Stomach (tissue), 19 donors: ENCODE results near the gene C15orf61. TPM values are rescaled to one million over a fixed set of nuclear protein-coding genes. Genes with fewer than 3 reads are reported as not detected.
A peak's percentile ranks its signal among the peaks of the same experiment; 100 is the strongest.

ENCODE experiments used
- DNase-seq, 2 donors: peaks; one replicate each; pipeline versions ENCODE4 v3.0.0 to v3.0.0-alpha.2; 2013 to 2019
- H3K27ac ChIP-seq, 5 donors: fragments of 200-600 bp in 4 of 5; sonication (generic) in 4 of 5; one replicate each; pipeline ENCODE4 v1.5.1; 2013 to 2019; ENCODE audit warnings: mild to moderate bottlenecking in 1 of 5, moderate library complexity in 1 of 5
- H3K27me3 ChIP-seq, 3 donors: fragments of 200-600 bp; sonication (generic); one replicate each; pipeline ENCODE4 v1.5.1; 2017 to 2019; ENCODE audit warnings: mixed run types in 1 of 3
- H3K36me3 ChIP-seq, 4 donors: fragments of 200-600 bp; sonication (generic); 1 replicate in 3 of 4; 2 replicates in 1 of 4; pipeline ENCODE4 v1.5.1; 2016 to 2019
- H3K4me1 ChIP-seq, 4 donors: fragments of 200-600 bp; sonication (generic); one replicate each; pipeline ENCODE4 v1.5.1; 2016 to 2019
- H3K4me3 ChIP-seq, 4 donors: fragments of 200-600 bp; sonication (generic) in 3 of 4; one replicate each; pipeline ENCODE4 v1.5.1; 2016 to 2019; ENCODE audit warnings: mild to moderate bottlenecking in 1 of 4
- H3K9me3 ChIP-seq, 4 donors: fragments of 200-600 bp; sonication (generic); one replicate each; pipeline ENCODE4 v1.5.1; 2016 to 2019
- CTCF ChIP-seq, 7 experiments: fragments of 450-650 bp in 4 of 7; fragments of 200-600 bp in 3 of 7; sonication (generic) in 3 of 7; IDR thresholded peaks; one replicate each; pipeline ENCODE4 v1.5.1; 2016 to 2019; ENCODE audit warnings: antibody characterized with exemption in 7 of 7, control low read depth in 2 of 7, mild to moderate bottlenecking in 1 of 7
- EP300 ChIP-seq: sonication (generic); formaldehyde crosslinking; IDR thresholded peaks from one replicate; pipeline ENCODE4 v1.6.1; 2017; ENCODE audit warnings: antibody characterized with exemption
- POLR2A ChIP-seq, 4 donors: fragments of 450-650 bp; IDR thresholded peaks; one replicate each; pipeline ENCODE4 v1.6.1; 2016; ENCODE audit warnings: antibody characterized with exemption in 4 of 4, control low read depth in 2 of 4, mild to moderate bottlenecking in 1 of 4, moderate library complexity in 1 of 4
- POLR2AphosphoS5 ChIP-seq, 3 donors: sonication (generic); formaldehyde crosslinking; IDR thresholded peaks; one replicate each; pipeline ENCODE4 v1.6.1; 2016; ENCODE audit warnings: antibody characterized with exemption in 3 of 3
- WGBS, 5 donors: extraction: QIAGEN DNeasy Blood & Tissue Kit in 3 of 5; methylation state at CpG; one replicate each; pipeline versions ENCODE4 v1.1.5 to v1.1.7; 2013 to 2018; 5-methylcytosine and 5-hydroxymethylcytosine counted together
- intact Hi-C: fragments of 100-400 bp; cut with DNase I; formaldehyde crosslinking; loops from one replicate; pipeline ENCODE4 v1.15.1; 2023; ENCODE audit warnings: low total_unique reads
- long read RNA-seq, 10 donors: transcript quantifications; one replicate each; lab custom pipeline, GENCODE V29; 2026
- polyA plus RNA-seq, 3 donors: library from polyadenylated mRNA; stranded (reverse); fragments of 200-250 nt; gene quantifications; one replicate each; pipeline ENCODE4 v1.2.3, GENCODE V29; 2013
- total RNA-seq, 5 donors: library from RNA; depleted of rRNA; stranded (reverse); fragments of >200 nt; gene quantifications; one replicate each; pipeline versions ENCODE4 v1.1.0 to v1.2.3, GENCODE V29; 2014 to 2016
- donor health status: healthy with polysubstance abuse.
- donor health status: Bipolar disorder and iron deficiency.
- donor health status: healthy.

C15orf61 gene
- total RNA-seq, result 10 to 100 TPM in 1 of 5 donors, 1 to 10 TPM in 2, under 1 TPM in 2; 0.14 to 19.4 (median 1.3) TPM
- 1 to 10 TPM; 1.7 to 2.9 (median 2.5) TPM for polyA plus RNA-seq
- long read RNA-seq, donor 1, full-length matches to known transcripts, result 10 of 10 reads
- long read RNA-seq, donor 1, partial matches to known transcripts, result 0 of 10 reads
- long read RNA-seq, donor 1, other reads (novel, unspliced or antisense), result 0 of 10 reads
- long read RNA-seq, donor 2, full-length matches to known transcripts, result 11 of 11 reads
- long read RNA-seq, donor 2, partial matches to known transcripts, result 0 of 11 reads
- long read RNA-seq, donor 2, other reads (novel, unspliced or antisense), result 0 of 11 reads
- long read RNA-seq, donor 3, full-length matches to known transcripts, result 2 of 2 reads
- long read RNA-seq, donor 3, partial matches to known transcripts, result 0 of 2 reads
- long read RNA-seq, donor 3, other reads (novel, unspliced or antisense), result 0 of 2 reads
- long read RNA-seq, donor 4, full-length matches to known transcripts, result 1 of 1 reads
- long read RNA-seq, donor 4, partial matches to known transcripts, result 0 of 1 reads
- long read RNA-seq, donor 4, other reads (novel, unspliced or antisense), result 0 of 1 reads
- long read RNA-seq, donor 5, full-length matches to known transcripts, result 15 of 15 reads
- long read RNA-seq, donor 5, partial matches to known transcripts, result 0 of 15 reads
- long read RNA-seq, donor 5, other reads (novel, unspliced or antisense), result 0 of 15 reads
- long read RNA-seq, donor 6, full-length matches to known transcripts, result 27 of 27 reads
- long read RNA-seq, donor 6, partial matches to known transcripts, result 0 of 27 reads
- long read RNA-seq, donor 6, other reads (novel, unspliced or antisense), result 0 of 27 reads
- long read RNA-seq, donor 7, full-length matches to known transcripts, result 19 of 19 reads
- long read RNA-seq, donor 7, partial matches to known transcripts, result 0 of 19 reads
- long read RNA-seq, donor 7, other reads (novel, unspliced or antisense), result 0 of 19 reads
- long read RNA-seq, donor 8, full-length matches to known transcripts, result 15 of 15 reads
- long read RNA-seq, donor 8, partial matches to known transcripts, result 0 of 15 reads
- long read RNA-seq, donor 8, other reads (novel, unspliced or antisense), result 0 of 15 reads
- long read RNA-seq, donor 9, full-length matches to known transcripts, result 11 of 11 reads
- long read RNA-seq, donor 9, partial matches to known transcripts, result 0 of 11 reads
- long read RNA-seq, donor 9, other reads (novel, unspliced or antisense), result 0 of 11 reads
- long read RNA-seq, donor 10, full-length matches to known transcripts, result 4 of 4 reads
- long read RNA-seq, donor 10, partial matches to known transcripts, result 0 of 4 reads
- long read RNA-seq, donor 10, other reads (novel, unspliced or antisense), result 0 of 4 reads

DNA sequence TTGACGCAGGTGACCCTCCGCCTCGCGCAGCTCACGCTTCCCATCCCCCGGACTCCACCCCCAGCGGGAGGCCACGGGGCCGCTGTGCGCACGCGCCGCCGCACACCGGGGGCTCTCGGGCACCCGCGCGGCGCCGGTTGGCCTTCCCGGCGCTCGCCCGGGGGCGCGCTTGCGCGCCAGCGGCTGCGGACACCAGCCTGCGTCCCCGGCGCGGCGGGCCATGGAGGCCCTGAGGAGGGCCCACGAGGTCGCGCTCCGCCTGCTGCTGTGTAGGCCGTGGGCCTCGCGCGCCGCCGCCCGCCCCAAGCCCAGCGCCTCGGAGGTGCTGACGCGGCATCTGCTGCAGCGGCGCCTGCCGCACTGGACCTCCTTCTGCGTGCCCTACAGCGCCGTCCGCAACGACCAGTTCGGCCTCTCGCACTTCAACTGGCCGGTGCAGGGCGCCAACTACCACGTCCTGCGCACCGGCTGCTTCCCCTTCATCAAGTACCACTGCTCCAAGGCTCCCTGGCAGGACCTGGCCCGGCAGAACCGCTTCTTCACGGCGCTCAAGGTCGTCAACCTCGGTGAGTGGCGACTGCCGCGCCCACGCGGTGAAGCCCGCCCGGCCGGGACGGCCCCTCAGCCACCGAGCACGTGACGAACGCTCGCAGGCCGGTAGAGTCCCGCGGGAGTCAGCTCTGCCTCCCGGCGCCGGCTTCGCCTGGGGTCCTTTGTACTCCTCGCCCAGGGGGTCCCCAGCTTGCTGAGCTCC, at the start of gene C15orf61:
Gene C15orf61 (plus strand): TSS at position 103 of the 754 bp plus-strand sequence. CDS start 118 bp downstream, at position 221.
- intact Hi-C loops, result no loop called here
- H3K36me3 ChIP-seq, result peaks cover 0 to 12% (median 2%) of the 10 kb centered on the region in 4 donors
- WGBS, 5 donors, result 0 to 2% (median 1%) methylated on average over 9 to 94 of the region's 94 CpGs
- peaks cover 14 to 43% (median 30%) of the 10 kb centered on the region in 4 donors for H3K4me1 ChIP-seq
- H3K27ac ChIP-seq, result peak within 1 kb of the TSS; percentile 95 to 98 (median 96)
- no peaks in the 10 kb centered on the region for H3K27me3 ChIP-seq
- peak within 1 kb of the TSS; percentile 66 to 84 (median 76) for H3K4me3 ChIP-seq
- no peak for TF ChIP-seq POLR2A (IDR thresholded peaks at IDR 0.05)
- peak; percentile 1 to 78 (median 53) for TF ChIP-seq POLR2AphosphoS5 (IDR thresholded peaks at IDR 0.05)
- DNase-seq, result peak; percentile 91 to 96
- no peaks in the 10 kb centered on the region for H3K9me3 ChIP-seq

DNA sequence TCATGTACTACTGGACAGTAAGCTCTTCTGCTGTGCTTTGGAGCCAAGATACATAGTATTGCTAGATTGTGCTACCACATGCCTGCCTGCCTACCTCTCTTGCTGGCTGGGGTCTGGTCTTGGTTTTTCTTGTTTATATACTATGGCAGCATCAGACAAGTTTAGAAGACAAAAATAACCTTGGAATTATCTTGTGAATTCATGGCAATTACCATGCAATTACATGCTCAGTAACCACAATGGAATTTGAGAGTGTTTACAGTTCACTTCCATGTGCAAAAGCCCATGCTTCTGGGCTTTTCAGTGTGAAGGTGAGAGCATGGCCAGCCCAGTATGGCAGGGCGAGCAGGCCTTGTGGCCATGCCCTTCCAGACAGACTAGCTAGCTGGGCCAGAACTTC, 48.0 kb upstream of the C15orf61 start:
- intact Hi-C loops, result no loop called here
- no peak for DNase-seq
- Histone ChIP-seq H3K4me3 (no peak overlapping the region), H3K36me3 (no peaks in the 10 kb centered on the region), H3K9me3 (no peaks in the 10 kb centered on the region), H3K27me3 (no peaks in the 10 kb centered on the region), H3K4me1 (no peaks in the 10 kb centered on the region), H3K27ac (no peak overlapping the region)
- 96 to 100% (median 98%) methylated on average over 1 of the region's 1 CpG for WGBS, 5 donors
- TF ChIP-seq POLR2AphosphoS5 (IDR thresholded peaks at IDR 0.05) (no peak), EP300 (no peak), POLR2A (IDR thresholded peaks at IDR 0.05) (no peak), CTCF (IDR thresholded peaks at IDR 0.05) (no peak)

- no peaks in the 10 kb centered on the region for H3K4me1 ChIP-seq
- H3K27me3 ChIP-seq, result no peaks in the 10 kb centered on the region
- no peaks in the 10 kb centered on the region for H3K9me3 ChIP-seq
- no peak for DNase-seq
- H3K36me3 ChIP-seq, result no peaks in the 10 kb centered on the region
- TF ChIP-seq POLR2A (IDR thresholded peaks at IDR 0.05) (no peak), CTCF (IDR thresholded peaks at IDR 0.05) (no peak), EP300 (no peak), POLR2AphosphoS5 (IDR thresholded peaks at IDR 0.05) (no peak)
- 72 to 81% (median 79%) methylated on average over 5 of the region's 5 CpGs for WGBS, 5 donors
- intact Hi-C loops, result no loop called here
- no peak overlapping the region for H3K4me3 ChIP-seq
- no peak overlapping the region for H3K27ac ChIP-seq
Measured at GRCh38 chr15:67474405-67475110, 46.4 kb upstream of the C15orf61 start.
